Measurements from ENCODE around the gene CERK. TPM values are rescaled to one million over a fixed set of nuclear protein-coding genes. Genes with fewer than 3 reads are reported as not detected.

CERK gene
- total RNA-seq, 2 donors from 2014 or later, result 164 to 174 TPM

DNA sequence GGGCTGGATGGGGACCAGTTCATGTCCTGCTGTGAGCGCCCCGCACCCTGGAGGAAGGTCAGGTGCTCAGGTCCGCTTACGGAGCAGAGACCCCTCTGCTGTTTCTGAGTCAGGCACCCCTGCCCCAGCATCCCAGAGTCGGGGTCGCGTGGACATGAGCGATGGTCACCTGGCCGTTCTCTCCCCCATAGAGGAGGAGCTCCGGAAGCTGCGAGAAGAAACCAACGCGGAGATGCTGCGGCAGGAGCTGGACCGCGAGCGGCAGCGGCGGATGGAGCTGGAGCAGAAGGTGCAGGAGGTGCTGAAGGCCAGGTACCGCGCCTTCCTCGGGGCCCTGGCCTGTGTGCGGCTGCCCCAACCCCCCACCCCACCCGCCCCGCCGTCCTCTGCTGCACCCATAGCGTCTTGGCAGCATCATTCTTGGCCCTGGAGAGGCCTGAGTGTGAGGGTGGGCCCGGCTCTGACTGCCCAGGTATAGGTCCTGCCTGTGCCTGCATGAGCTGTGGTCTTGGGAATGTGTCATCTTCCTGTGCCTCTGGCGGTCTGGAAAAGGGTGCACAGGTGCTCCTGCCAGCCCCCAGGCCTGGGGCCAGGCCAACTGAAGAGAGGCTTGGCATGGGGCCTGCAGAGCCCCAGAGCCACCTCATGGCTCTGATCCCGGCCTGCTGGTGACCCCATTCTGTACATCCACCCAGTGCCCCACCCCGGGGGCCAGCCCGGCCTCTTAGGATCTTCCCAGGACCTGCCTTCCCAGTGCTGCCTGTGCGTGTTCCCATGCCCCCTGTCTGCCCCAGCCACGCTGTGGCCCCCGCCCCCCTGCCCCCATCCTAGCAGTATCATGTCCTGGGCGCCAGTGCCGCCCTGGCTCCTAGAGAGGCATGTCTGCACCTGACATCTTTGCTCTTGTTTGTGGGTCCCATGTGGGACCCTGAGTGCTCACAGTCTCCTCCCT is 79.8 kb downstream of the CERK start:
- ATAC-seq, result no peak
- DNase-seq, result no peak
- peaks cover 19% of the 10 kb centered on the region for H3K4me1 Mint-ChIP-seq
- no peaks in the 10 kb centered on the region for H3K36me3 Mint-ChIP-seq (ENCODE audit: low read depth)
- no peaks in the 10 kb centered on the region for H3K27me3 Mint-ChIP-seq
- H3K9me3 ChIP-seq (ENCODE audit: control insufficient read depth, low read length, poor library complexity, severe bottlenecking), result no peaks in the 10 kb centered on the region
- peak overlapping the region; percentile 69 for H3K27ac Mint-ChIP-seq
- H3K4me3 Mint-ChIP-seq, result no peak overlapping the region

DNA sequence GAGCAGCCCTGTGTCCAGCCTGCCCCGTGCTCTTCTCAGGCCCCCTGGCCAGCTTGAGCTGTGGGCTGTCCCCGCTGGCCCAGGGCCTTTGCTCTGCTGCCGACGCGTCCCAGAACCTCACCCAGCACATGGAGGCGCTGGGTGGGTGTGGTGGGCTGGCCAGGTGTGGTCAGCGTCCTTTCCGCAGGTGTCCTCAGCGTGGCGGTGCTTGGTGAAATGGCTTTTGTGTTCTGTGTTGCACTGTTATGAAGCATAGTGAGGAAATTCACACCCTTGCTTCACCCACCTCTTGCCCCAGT is 80.4 kb downstream of the CERK start:
- Mint-ChIP-seq H3K4me3 (no peak overlapping the region), H3K27me3 (no peaks in the 10 kb centered on the region), H3K36me3 (ENCODE audit: low read depth) (no peaks in the 10 kb centered on the region), H3K27ac (peak overlapping the region; percentile 69), H3K4me1 (peaks cover 25% of the 10 kb centered on the region)
- DNase-seq (no peak), ATAC-seq (no peak)
- H3K9me3 ChIP-seq (ENCODE audit: control insufficient read depth, low read length, poor library complexity, severe bottlenecking), result no peaks in the 10 kb centered on the region

DNA sequence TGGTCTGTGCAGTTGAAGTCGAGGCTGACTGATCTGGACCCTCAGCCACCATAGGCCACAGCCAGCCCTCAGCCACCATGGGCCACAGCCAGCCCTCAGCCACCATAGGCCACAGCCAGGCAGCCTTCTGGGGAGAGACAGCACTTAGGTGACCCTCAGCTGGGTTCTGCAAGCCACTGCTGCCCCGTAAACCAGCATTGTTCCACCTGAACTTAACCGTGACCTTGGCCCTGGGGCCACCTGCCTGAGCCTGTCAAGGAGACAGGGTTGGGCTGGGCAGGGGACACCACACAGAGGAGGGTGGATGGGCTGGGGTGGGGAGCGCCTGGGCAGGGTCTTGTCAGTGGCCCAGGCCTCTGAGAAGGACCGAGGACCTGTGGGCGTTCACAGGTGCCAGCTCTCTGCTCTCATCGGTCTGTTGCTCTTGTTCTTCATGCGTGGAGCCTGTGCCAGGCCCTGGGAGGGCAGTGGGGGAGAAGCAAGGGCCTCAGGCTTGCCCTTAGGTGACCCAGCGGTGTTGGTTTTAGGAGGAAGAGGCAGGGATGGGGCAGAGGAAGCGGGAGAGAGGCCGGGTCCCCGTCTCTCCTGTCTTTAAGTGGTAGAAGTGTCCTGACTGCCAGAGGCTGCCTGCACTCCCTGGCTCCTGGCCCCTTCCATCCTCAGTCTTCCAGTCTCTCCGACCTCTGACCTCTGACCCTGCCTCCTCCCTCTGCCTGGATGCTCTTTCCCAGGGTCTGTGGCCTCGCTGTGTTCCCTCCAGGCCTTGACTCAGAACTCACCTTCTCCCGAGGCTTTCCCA is 81.0 kb downstream of the CERK start:
- H3K27ac Mint-ChIP-seq, result peak overlapping the region; percentile 69
- no peak for DNase-seq
- H3K36me3 Mint-ChIP-seq (ENCODE audit: low read depth), result no peaks in the 10 kb centered on the region
- peaks cover 25% of the 10 kb centered on the region for H3K4me1 Mint-ChIP-seq
- no peak overlapping the region for H3K4me3 Mint-ChIP-seq
- H3K27me3 Mint-ChIP-seq, result no peaks in the 10 kb centered on the region
- no peaks in the 10 kb centered on the region for H3K9me3 ChIP-seq (ENCODE audit: control insufficient read depth, low read length, poor library complexity, severe bottlenecking)
- ATAC-seq, result no peak

DNA sequence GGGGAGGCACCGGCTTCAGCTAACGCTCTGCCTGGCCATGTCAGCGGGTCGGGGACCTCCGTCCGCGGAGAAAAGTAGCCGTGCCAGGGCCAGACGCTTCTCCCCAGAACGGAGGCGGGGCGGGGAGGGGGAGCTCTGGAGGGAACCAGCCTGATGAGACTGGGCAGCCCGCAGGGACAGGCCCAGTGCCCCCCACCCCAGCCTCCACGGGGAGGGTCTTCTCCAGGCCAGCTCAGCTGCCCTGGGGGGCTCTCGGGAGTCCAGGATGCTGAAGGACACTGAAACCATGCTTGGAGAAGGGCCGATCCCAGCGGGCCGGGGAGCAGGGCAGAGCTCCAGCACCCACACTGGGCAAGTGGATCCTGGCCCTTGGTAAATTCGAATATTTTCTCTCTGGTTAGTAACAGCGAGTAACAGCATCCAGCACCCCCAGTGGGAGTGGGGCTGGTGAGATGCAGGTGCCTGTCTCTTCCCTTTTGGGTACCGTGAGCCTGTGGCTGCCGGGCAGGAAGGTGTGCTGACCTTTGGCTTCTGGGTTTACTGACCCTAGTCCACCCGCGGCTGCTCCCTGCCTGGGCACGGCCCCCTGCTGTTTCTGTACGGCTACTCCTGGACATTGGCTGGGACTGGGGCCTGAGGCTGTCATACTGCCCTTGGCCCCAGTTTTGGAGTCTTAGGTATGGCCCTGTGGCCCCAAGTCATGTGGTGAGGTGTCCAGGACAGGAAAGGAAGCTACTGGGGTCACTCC is 82.0 kb downstream of the CERK start:
- DNase-seq (no peak), ATAC-seq (no peak)
- Mint-ChIP-seq H3K36me3 (ENCODE audit: low read depth) (no peaks in the 10 kb centered on the region), H3K27ac (no peak overlapping the region), H3K27me3 (no peaks in the 10 kb centered on the region), H3K4me3 (no peak overlapping the region), H3K4me1 (peaks cover 26% of the 10 kb centered on the region)
- H3K9me3 ChIP-seq (ENCODE audit: control insufficient read depth, low read length, poor library complexity, severe bottlenecking), result no peaks in the 10 kb centered on the region

DNA sequence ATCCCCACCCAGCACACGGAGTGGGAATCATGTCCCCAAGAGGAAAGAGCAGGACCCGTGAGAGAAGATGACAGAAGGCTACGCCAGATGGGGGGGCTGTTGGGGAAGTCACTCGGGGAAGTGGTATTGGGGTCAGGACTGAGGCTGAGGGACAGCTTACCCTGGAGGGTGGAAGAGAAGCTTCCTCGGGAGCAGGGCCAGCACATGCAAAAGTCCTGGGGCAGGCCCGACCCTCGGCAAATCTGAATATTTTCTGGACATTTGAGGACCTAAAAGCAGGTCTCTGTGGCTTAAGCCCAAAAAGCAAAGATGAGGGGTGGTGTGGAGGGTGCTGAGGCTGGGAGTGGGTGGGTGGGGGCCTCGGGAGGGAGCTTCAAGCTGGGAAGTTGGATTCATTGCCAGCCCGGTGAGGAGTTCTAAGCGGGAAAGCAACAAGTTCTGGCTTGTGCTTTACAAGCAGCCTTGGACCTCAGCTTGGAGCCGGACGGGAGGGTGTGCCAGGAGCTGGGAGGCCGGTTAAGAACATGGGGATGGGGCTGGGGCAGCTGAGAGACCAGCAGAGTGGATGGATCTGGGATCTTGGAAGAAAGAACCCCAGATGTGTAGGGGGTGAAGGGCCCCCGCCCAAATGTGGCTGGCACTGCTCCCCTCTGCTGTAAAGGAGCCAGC is 83.0 kb downstream of the CERK start:
- ATAC-seq (no peak), DNase-seq (no peak)
- Mint-ChIP-seq H3K4me1 (peaks cover 16% of the 10 kb centered on the region), H3K36me3 (ENCODE audit: low read depth) (no peaks in the 10 kb centered on the region), H3K27ac (no peak overlapping the region), H3K4me3 (no peak overlapping the region), H3K27me3 (no peaks in the 10 kb centered on the region)
- no peaks in the 10 kb centered on the region for H3K9me3 ChIP-seq (ENCODE audit: control insufficient read depth, low read length, poor library complexity, severe bottlenecking)

DNA sequence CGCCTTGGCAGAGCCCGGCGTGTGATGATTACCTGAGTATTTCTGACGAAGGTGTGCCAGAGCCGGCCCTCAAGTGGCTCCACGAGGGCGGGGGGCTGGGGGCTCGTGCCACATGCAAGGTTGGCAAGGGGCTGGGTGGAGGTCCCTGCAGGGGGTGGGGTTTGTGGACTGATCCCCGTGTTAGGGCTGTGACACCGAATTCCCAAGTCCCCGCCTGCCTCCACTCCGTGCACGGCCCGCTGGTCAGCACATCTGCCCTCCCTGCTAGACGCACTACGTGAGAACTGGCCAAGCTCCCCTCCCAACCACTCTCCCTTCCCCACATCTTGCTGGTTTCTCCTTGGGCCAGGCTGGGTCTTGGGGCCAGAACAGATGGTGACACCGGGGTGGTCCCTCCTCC is 83.6 kb downstream of the CERK start:
- no peak overlapping the region for H3K4me3 Mint-ChIP-seq
- H3K27me3 Mint-ChIP-seq, result no peaks in the 10 kb centered on the region
- DNase-seq (no peak), ATAC-seq (no peak)
- no peak overlapping the region for H3K27ac Mint-ChIP-seq
- H3K36me3 Mint-ChIP-seq (ENCODE audit: low read depth), result no peaks in the 10 kb centered on the region
- H3K9me3 ChIP-seq (ENCODE audit: control insufficient read depth, low read length, poor library complexity, severe bottlenecking), result no peaks in the 10 kb centered on the region
- peaks cover 13% of the 10 kb centered on the region for H3K4me1 Mint-ChIP-seq

DNA sequence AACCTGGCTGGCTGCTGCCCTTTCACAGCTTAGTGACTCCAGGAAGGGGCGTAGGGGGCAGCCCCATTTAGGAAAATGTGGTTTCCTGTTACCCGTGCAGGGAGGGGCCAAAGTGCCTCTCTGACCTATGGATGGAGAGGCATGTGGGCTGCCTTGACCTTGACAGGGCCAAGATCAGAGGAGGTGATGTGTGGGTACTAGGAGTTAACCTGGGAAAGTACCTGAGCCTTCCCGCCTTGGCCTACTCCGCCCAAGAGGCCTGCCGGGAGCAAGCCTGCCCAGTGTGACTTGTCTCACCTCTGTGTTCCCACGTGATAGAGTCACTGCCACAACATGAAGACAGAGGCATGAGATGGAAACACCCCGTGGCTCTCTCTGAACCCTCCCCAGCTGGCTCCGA is 84.5 kb downstream of the CERK start:
- Mint-ChIP-seq H3K4me3 (no peak overlapping the region), H3K4me1 (peaks cover 13% of the 10 kb centered on the region), H3K27me3 (no peaks in the 10 kb centered on the region), H3K27ac (no peak overlapping the region), H3K36me3 (ENCODE audit: low read depth) (no peaks in the 10 kb centered on the region)
- DNase-seq (no peak), ATAC-seq (peak; percentile 54)
- H3K9me3 ChIP-seq (ENCODE audit: control insufficient read depth, low read length, poor library complexity, severe bottlenecking), result no peaks in the 10 kb centered on the region

DNA sequence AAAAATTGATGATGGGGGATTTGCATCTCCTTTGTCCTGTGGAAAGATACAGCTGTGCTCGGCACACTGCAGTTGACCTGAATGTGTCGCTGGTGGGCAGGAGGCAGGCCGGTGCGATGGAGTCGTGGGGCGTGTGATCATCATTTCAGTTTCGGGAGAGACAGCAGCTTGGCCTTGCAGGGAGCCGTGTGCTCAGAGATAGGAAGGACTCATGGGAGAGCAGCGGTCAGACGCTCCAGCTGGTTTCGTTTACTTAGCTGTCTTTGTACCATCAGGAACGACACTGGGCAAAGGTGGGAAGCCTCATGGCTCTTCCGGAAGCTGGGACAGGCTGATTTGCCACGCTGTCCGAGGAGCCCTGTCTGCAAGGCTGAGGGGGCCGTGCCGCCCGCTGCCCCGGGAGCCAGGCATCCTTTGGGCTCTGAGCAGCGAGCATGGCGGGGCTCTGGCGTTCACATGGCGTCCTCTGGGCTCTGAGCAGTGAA is 85.2 kb downstream of the CERK start:
- Mint-ChIP-seq H3K36me3 (ENCODE audit: low read depth) (no peaks in the 10 kb centered on the region), H3K4me3 (peak overlapping the region; percentile 31), H3K27ac (peak overlapping the region; percentile 51), H3K4me1 (peaks cover 13% of the 10 kb centered on the region), H3K27me3 (no peaks in the 10 kb centered on the region)
- no peak for DNase-seq
- H3K9me3 ChIP-seq (ENCODE audit: control insufficient read depth, low read length, poor library complexity, severe bottlenecking), result no peaks in the 10 kb centered on the region
- no peak for ATAC-seq

DNA sequence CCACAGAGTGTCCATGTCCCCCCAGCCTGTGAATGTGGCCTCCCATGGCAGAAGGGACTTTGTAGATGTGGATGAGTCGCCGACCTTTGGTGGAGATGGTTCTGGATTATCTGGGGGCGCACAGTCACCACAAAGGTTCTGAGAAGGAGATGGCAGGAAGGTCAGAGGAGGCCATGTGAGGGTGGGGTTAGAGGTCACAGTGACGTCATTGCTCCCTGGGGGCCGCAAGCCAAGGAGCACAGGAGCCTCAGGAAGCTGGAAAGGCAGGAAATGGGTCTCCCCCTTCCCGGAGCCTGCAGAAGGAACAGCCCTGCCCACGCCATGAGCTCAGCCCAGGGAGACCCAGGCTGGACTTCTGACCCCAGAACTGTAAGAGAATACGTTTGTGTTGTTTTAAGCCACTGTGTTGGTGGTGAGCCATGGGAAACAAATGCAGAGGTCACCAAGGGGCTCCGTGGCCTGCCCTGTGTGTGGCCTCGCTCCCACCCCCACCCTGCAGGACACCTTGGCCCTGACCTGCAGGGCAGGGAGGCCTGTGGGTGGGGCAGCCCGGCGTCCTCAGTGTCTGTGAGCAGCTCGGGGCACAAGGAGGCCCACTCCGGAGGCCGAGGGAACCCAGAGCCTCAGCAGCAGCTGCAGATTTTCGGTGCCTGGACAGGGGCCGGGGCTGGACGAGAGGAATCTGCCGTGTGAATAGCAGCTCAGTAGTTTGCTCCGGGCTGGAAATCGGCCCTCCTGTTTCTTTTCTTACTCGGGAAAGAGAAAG is 85.8 kb downstream of the CERK start:
- no peaks in the 10 kb centered on the region for H3K9me3 ChIP-seq (ENCODE audit: control insufficient read depth, low read length, poor library complexity, severe bottlenecking)
- Mint-ChIP-seq H3K27me3 (no peaks in the 10 kb centered on the region), H3K27ac (peak overlapping the region; percentile 51), H3K4me3 (no peak overlapping the region), H3K36me3 (ENCODE audit: low read depth) (peaks cover 2% of the 10 kb centered on the region), H3K4me1 (peaks cover 13% of the 10 kb centered on the region)
- DNase-seq (no peak), ATAC-seq (no peak)

DNA sequence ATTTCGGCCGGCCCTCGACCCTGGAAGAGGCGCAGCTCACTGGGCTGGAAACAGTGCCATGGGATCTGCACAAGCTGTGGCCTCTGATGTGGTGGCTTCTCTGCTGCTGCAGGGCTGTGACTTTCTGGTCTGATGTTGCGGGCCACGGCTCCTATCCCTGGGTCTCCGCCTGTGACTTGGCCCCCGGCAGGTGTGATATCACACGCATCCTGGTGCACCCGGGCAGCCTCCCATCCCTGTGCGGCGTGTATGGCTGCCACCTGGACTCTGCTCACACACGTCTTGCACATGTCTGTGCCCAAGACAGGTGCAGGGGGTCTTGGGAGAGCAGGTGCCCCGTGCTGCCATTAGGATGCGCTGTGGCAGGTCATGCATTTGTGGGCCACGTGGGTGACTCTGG is 86.7 kb downstream of the CERK start:
- no peaks in the 10 kb centered on the region for H3K9me3 ChIP-seq (ENCODE audit: control insufficient read depth, low read length, poor library complexity, severe bottlenecking)
- ATAC-seq, result no peak
- Mint-ChIP-seq H3K36me3 (ENCODE audit: low read depth) (peaks cover 2% of the 10 kb centered on the region), H3K4me1 (peaks cover 16% of the 10 kb centered on the region), H3K27ac (no peak overlapping the region), H3K27me3 (no peaks in the 10 kb centered on the region), H3K4me3 (no peak overlapping the region)
- no peak for DNase-seq

DNA sequence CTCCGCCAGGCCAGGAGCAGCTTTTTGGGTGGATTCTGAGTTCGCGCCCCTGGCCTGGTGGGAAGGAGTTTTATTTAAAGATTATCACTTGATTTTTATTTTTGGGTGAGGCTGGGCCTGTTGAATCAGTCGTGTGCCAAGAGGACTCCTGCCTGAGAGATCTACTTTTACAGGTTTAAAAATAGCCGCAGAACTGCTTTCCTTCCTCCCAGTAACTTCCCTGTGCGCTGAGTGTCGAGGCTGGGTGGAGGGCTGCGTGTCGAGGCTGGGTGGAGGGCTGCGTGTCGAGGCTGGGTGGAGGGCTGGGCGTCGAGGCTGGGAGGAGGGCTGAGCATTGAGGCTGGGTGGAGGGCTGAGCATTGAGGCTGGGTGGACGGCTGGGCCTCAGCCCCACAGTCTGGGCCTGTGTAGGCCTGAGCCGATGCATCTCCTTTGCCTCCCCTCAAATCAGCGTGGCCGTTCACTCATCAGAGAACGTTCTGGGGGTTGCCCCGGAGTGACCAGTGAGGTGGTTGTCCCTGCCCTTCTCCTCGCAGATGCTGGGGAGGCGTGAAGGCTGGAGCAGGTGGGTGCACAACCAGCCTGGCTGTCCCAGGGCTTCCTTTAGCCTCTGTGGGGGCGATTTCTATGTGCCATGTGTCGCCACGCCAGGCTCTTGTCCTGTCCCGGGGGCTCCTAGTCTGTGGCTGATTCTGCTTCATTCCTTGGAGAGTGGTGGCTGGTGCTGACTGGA is 87.8 kb downstream of the CERK start:
- DNase-seq (no peak), ATAC-seq (no peak)
- Mint-ChIP-seq H3K4me1 (peaks cover 16% of the 10 kb centered on the region), H3K4me3 (no peak overlapping the region), H3K36me3 (ENCODE audit: low read depth) (peaks cover 2% of the 10 kb centered on the region), H3K27me3 (no peaks in the 10 kb centered on the region), H3K27ac (no peak overlapping the region)
- H3K9me3 ChIP-seq (ENCODE audit: control insufficient read depth, low read length, poor library complexity, severe bottlenecking), result no peaks in the 10 kb centered on the region

Data from T-helper 17 cell (primary cell).